ENCODE results near the gene KIRREL3.

KIRREL3 gene

GRCh38 chr11:127017482-127017881 is 16.9 kb upstream of the KIRREL3 start:
- H3K4me1 ChIP-seq (ENCODE audit: control insufficient read depth in 1 of 2, insufficient read depth in 1 of 2, low read depth in 1 of 2, low read length in 1 of 2), result no peaks in the 10 kb centered on the region
- no peaks in the 10 kb centered on the region for H3K36me3 ChIP-seq
- no peak overlapping the region for H3K4me3 ChIP-seq (ENCODE audit: low read depth in 1 of 2, low read length in 1 of 2)
- no peak for TF ChIP-seq CTCF (IDR thresholded peaks at IDR 0.05)
- H3K27ac ChIP-seq, result no peak overlapping the region
- no peaks in the 10 kb centered on the region for H3K27me3 ChIP-seq
- no peaks in the 10 kb centered on the region for H3K9me3 ChIP-seq

- Histone ChIP-seq H3K27ac (no peak overlapping the region), H3K27me3 (peaks cover 6% of the 10 kb centered on the region), H3K4me1 (ENCODE audit: control insufficient read depth in 1 of 2, insufficient read depth in 1 of 2, low read depth in 1 of 2, low read length in 1 of 2) (no peaks in the 10 kb centered on the region), H3K36me3 (no peaks in the 10 kb centered on the region), H3K4me3 (ENCODE audit: low read depth in 1 of 2, low read length in 1 of 2) (no peak overlapping the region), H3K9me3 (no peaks in the 10 kb centered on the region)
- TF ChIP-seq CTCF (IDR thresholded peaks at IDR 0.05), result no peak
Measured at GRCh38 chr11:127013550-127013949, 13.0 kb upstream of the KIRREL3 start.

DNA sequence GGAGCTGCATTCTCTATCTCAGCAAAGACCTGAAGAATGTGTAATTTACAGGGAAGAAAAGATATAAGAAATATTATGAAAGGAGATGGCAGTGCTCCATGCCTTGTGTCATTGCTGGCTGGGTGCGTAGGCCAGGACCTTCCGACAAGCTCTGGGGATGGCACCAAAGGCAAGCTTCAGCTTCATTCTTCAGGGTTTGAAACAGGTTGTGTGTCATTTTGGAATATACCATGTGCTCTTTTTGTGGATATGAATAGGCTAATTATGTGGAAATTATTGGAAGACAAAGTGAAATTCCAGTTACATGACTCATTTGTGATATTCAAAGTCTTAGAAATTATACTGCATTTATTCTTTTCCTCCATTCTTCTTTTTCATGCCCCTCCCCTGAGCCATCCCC is 5.7 kb upstream of the KIRREL3 start:
- Histone ChIP-seq H3K4me1 (ENCODE audit: control insufficient read depth in 1 of 2, insufficient read depth in 1 of 2, low read depth in 1 of 2, low read length in 1 of 2) (no peaks in the 10 kb centered on the region), H3K4me3 (ENCODE audit: low read depth in 1 of 2, low read length in 1 of 2) (no peak overlapping the region), H3K36me3 (no peaks in the 10 kb centered on the region), H3K27me3 (peaks cover 73% of the 10 kb centered on the region), H3K9me3 (no peaks in the 10 kb centered on the region), H3K27ac (no peak overlapping the region)
- no peak for TF ChIP-seq CTCF (IDR thresholded peaks at IDR 0.05)

DNA sequence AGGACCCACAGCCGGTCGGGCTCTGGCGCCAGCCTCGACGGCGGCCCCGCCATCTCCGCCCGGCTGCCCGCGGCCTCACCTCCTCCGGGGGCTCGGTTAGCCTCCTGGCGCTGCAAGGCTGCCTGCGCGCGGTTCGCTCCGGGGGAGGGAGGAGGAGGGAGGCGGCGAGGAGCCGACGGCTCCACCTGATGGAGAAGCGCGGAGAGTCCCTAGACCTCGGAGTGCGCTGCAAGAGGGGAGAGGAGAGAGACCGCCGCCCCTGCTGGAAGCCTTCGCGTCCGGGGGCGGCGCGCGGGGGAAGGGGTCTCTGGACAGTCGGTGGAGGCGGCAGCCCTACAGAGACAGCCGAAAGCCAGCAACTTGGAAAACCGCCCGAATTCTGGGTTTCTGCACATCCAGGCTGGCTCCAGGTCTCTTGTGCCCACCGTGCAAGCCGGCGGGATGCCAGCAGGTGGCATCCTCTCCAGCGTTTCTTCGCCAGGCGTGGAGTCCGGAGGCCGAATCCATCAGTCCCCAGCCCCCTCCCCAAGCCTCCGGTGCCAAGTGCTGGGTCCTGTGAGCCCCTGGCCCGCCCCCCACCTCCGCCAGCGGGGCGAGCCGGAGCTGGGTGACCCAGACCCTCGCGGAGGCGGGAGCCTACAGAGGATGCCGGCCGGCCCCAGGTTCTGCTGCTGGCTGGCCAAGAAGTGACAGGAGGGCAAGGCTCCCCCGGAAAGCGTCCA is 2.9 kb upstream of the KIRREL3 start:
- Histone ChIP-seq H3K4me3 (ENCODE audit: low read depth in 1 of 2, low read length in 1 of 2) (no peak overlapping the region), H3K27ac (no peak overlapping the region), H3K9me3 (no peaks in the 10 kb centered on the region), H3K36me3 (no peaks in the 10 kb centered on the region), H3K27me3 (peaks cover 96% of the 10 kb centered on the region), H3K4me1 (ENCODE audit: control insufficient read depth in 1 of 2, insufficient read depth in 1 of 2, low read depth in 1 of 2, low read length in 1 of 2) (no peaks in the 10 kb centered on the region)
- no peak for TF ChIP-seq CTCF (IDR thresholded peaks at IDR 0.05)

DNA sequence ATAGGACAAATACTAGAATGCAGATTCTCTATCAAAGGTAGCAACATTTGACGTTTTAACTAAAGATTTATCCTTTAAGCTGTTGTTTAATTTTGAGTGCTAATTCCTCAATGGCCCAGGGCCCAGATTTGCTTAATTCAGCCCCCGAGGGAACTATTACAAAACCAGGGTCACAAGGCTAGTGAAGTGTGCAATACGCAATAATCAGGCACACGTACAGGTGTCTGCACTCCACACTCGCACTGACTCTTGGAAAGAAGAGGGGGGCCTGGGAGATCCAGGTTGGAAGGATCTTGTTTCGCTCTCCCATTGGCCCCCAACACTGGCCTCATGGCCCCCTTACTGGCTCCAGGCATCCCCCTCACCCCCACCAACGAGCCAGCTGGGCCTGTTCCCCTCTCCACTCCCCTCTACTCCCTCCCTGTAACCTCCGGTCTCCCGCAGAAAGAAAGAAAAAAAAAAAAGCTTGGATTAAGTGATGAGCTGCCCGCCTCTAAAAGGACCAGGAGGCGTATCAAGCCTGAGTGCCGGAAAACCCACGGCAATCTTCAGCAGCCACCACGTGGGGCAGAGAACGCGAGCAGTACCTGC is 2.2 kb upstream of the KIRREL3 start:
- Histone ChIP-seq H3K36me3 (no peaks in the 10 kb centered on the region), H3K27me3 (peaks cover 100% of the 10 kb centered on the region), H3K9me3 (no peaks in the 10 kb centered on the region), H3K4me1 (ENCODE audit: control insufficient read depth in 1 of 2, insufficient read depth in 1 of 2, low read depth in 1 of 2, low read length in 1 of 2) (no peaks in the 10 kb centered on the region), H3K4me3 (ENCODE audit: low read depth in 1 of 2, low read length in 1 of 2) (no peak overlapping the region), H3K27ac (no peak overlapping the region)
- TF ChIP-seq CTCF (IDR thresholded peaks at IDR 0.05), result no peak

Measured in neutrophil (primary cell).